ENCODE measurements around the gene CAMTA1. TPM values are rescaled to one million over a fixed set of nuclear protein-coding genes. Genes with fewer than 3 reads are reported as not detected.

CAMTA1 gene
- polyA plus RNA-seq, 2 donors: 61.1 to 75.0 TPM

DNA sequence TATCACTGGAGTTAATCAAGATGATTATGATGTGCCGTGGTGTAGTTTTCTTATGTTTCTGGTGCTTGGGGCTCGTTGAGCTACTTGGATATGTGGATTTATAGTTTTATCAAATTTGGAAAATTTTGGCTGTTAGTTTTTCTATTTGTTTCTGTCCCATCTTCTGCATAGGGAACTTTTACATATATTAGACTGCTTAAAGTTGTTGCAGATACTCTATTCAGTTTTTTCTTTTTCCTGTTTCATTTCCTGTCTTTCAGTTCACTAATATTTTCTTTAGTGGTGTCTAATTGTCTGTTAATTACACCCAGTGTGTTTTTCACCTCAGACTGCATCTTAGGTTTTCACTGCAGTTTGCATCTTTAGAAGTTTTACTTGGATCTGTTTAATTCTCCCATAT lies 247.7 kb downstream of the CAMTA1 start:
- no peaks in the 10 kb centered on the region for H3K36me3 ChIP-seq (ENCODE audit: control insufficient read depth in 2 of 2, insufficient read depth in 2 of 2, low read length in 1 of 2)
- H3K27ac ChIP-seq (ENCODE audit: low read depth in 2 of 2, low read length in 1 of 2): no peak overlapping the region
- peaks cover 0 to 2% of the 10 kb centered on the region in 2 donors for H3K9me3 ChIP-seq (ENCODE audit: control insufficient read depth in 2 of 2, insufficient read depth in 1 of 2, low read depth in 1 of 2, low read length in 1 of 2)
- H3K27me3 ChIP-seq (ENCODE audit: control insufficient read depth in 1 of 2, insufficient read depth in 2 of 2, low read length in 2 of 2): no peaks in the 10 kb centered on the region
- H3K4me1 ChIP-seq (ENCODE audit: control insufficient read depth in 2 of 2, insufficient read depth in 2 of 2, low read length in 1 of 2): no peaks in the 10 kb centered on the region
- no peak overlapping the region for H3K4me3 ChIP-seq (ENCODE audit: low read depth in 1 of 2, low read length in 2 of 2)
- 73 to 85% methylated on average over 2 of the region's 2 CpGs for WGBS, 2 donors

DNA sequence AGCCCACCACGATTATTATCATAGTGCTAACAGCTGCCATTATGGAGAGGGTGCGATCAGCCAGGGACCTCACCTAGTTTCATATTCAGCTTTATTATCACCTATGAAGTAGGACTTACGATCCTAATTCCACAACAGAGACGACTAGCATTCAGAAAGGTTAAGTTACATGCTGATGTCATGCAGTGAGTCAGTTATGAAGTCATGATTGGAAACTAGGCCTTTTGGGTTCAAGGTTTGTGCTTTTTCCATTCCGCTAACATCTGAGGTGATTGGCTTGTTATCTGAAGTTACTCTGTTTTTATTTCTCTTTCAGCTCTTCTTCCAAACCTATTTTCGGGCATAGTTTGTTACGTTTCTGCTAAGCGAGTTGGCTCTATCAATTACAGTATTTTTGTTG lies 251.1 kb downstream of the CAMTA1 start:
- 85 to 93% methylated on average over 8 of the region's 8 CpGs for WGBS, 2 donors
- Histone ChIP-seq H3K9me3 (ENCODE audit: control insufficient read depth in 2 of 2, insufficient read depth in 1 of 2, low read depth in 1 of 2, low read length in 1 of 2) (peaks cover 0 to 2% of the 10 kb centered on the region in 2 donors), H3K27me3 (ENCODE audit: control insufficient read depth in 1 of 2, insufficient read depth in 2 of 2, low read length in 2 of 2) (no peaks in the 10 kb centered on the region), H3K36me3 (ENCODE audit: control insufficient read depth in 2 of 2, insufficient read depth in 2 of 2, low read length in 1 of 2) (no peaks in the 10 kb centered on the region), H3K4me1 (ENCODE audit: control insufficient read depth in 2 of 2, insufficient read depth in 2 of 2, low read length in 1 of 2) (no peaks in the 10 kb centered on the region), H3K4me3 (ENCODE audit: low read depth in 1 of 2, low read length in 2 of 2) (no peak overlapping the region), H3K27ac (ENCODE audit: low read depth in 2 of 2, low read length in 1 of 2) (no peak overlapping the region)

GRCh38 chr1:7039590-7040220 lies 254.5 kb downstream of the CAMTA1 start:
- Histone ChIP-seq H3K27me3 (ENCODE audit: control insufficient read depth in 1 of 2, insufficient read depth in 2 of 2, low read length in 2 of 2) (peaks cover 0 to 3% of the 10 kb centered on the region in 2 donors), H3K9me3 (ENCODE audit: control insufficient read depth in 2 of 2, insufficient read depth in 1 of 2, low read depth in 1 of 2, low read length in 1 of 2) (peaks cover 0 to 1% of the 10 kb centered on the region in 2 donors), H3K4me3 (ENCODE audit: low read depth in 1 of 2, low read length in 2 of 2) (no peak overlapping the region), H3K36me3 (ENCODE audit: control insufficient read depth in 2 of 2, insufficient read depth in 2 of 2, low read length in 1 of 2) (no peaks in the 10 kb centered on the region), H3K4me1 (ENCODE audit: control insufficient read depth in 2 of 2, insufficient read depth in 2 of 2, low read length in 1 of 2) (no peaks in the 10 kb centered on the region), H3K27ac (ENCODE audit: low read depth in 2 of 2, low read length in 1 of 2) (no peak overlapping the region)
- 79 to 80% methylated on average over 8 of the region's 8 CpGs for WGBS, 2 donors

- Histone ChIP-seq H3K27me3 (ENCODE audit: control insufficient read depth in 1 of 2, insufficient read depth in 2 of 2, low read length in 2 of 2) (peaks cover 0 to 3% of the 10 kb centered on the region in 2 donors), H3K27ac (ENCODE audit: low read depth in 2 of 2, low read length in 1 of 2) (no peak overlapping the region), H3K4me3 (ENCODE audit: low read depth in 1 of 2, low read length in 2 of 2) (no peak overlapping the region), H3K4me1 (ENCODE audit: control insufficient read depth in 2 of 2, insufficient read depth in 2 of 2, low read length in 1 of 2) (no peaks in the 10 kb centered on the region), H3K36me3 (ENCODE audit: control insufficient read depth in 2 of 2, insufficient read depth in 2 of 2, low read length in 1 of 2) (no peaks in the 10 kb centered on the region), H3K9me3 (ENCODE audit: control insufficient read depth in 2 of 2, insufficient read depth in 1 of 2, low read depth in 1 of 2, low read length in 1 of 2) (peaks cover 0 to 1% of the 10 kb centered on the region in 2 donors)
- WGBS, 2 donors: 75 to 77% methylated on average over 16 of the region's 16 CpGs
These were observed 255.9 kb downstream of the CAMTA1 start for GRCh38 chr1:7040969-7041695.

DNA sequence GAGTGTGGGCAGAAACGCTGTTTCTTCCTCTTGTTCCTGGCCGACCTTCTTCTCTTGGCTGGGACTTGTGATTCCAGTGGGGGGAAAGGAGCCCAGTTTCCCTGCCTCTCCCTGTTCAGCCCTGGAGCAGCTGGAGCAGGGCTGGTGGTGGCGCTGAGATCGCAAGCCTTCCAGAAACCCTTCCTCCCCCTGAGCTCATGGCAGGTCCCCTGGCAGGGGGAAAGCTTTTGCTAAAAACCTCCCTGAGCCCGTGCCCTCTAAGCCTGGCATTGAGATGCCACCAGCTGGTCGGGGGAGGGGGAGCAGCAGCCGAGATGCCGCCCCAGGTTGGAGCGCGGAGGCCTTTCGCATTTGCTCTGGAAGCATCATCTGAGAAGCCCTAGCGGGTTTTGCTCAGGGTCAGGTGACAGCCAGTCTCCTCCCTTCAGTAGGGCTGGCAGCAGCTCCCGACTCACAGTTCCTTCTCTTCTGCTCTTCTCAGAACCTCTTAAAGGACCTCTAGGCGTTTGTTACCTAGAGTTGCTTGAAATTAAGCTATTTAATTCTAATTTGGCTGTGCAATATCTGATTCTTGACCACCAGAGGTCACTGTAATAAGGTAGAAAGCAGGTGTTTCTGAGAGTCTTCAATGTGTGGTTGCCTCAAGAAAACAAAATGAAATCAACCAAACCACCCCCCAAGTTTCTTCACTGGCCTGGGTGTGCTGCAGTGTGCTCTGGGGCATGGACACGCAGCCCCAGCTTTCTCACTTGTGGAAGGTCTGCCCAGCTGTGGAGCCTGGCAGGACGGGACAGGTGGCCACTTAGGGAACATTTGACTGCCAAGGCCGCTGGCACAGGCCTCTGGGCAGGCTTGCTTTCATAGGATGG lies 257.3 kb downstream of the CAMTA1 start:
- Histone ChIP-seq H3K4me3 (ENCODE audit: low read depth in 1 of 2, low read length in 2 of 2) (no peak overlapping the region), H3K9me3 (ENCODE audit: control insufficient read depth in 2 of 2, insufficient read depth in 1 of 2, low read depth in 1 of 2, low read length in 1 of 2) (peaks cover 0 to 1% of the 10 kb centered on the region in 2 donors), H3K36me3 (ENCODE audit: control insufficient read depth in 2 of 2, insufficient read depth in 2 of 2, low read length in 1 of 2) (no peaks in the 10 kb centered on the region), H3K27me3 (ENCODE audit: control insufficient read depth in 1 of 2, insufficient read depth in 2 of 2, low read length in 2 of 2) (peaks cover 0 to 3% of the 10 kb centered on the region in 2 donors), H3K27ac (ENCODE audit: low read depth in 2 of 2, low read length in 1 of 2) (no peak overlapping the region), H3K4me1 (ENCODE audit: control insufficient read depth in 2 of 2, insufficient read depth in 2 of 2, low read length in 1 of 2) (no peaks in the 10 kb centered on the region)
- 56 to 61% methylated on average over 17 of the region's 17 CpGs for WGBS, 2 donors

DNA sequence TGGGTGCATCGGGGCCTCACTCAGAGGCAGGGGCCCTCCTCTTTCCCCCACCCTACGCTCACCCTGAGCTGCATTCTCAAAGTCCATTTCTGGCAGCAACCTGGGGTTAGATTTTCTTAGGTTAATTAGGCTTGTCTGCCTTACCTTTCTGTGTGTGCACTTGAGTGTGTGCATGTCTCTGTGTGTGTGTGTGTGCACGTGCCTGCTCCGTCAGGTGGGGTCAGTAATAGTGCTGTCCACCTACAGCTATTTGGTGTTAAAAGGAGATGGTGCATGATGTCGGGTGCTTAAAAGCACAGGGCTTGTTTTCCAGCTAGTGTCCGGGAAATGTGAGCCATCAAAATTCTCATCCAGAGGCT lies 257.9 kb downstream of the CAMTA1 start:
- Histone ChIP-seq H3K4me1 (ENCODE audit: control insufficient read depth in 2 of 2, insufficient read depth in 2 of 2, low read length in 1 of 2) (no peaks in the 10 kb centered on the region), H3K36me3 (ENCODE audit: control insufficient read depth in 2 of 2, insufficient read depth in 2 of 2, low read length in 1 of 2) (no peaks in the 10 kb centered on the region), H3K27ac (ENCODE audit: low read depth in 2 of 2, low read length in 1 of 2) (no peak overlapping the region), H3K4me3 (ENCODE audit: low read depth in 1 of 2, low read length in 2 of 2) (no peak overlapping the region), H3K27me3 (ENCODE audit: control insufficient read depth in 1 of 2, insufficient read depth in 2 of 2, low read length in 2 of 2) (peaks cover 0 to 3% of the 10 kb centered on the region in 2 donors), H3K9me3 (ENCODE audit: control insufficient read depth in 2 of 2, insufficient read depth in 1 of 2, low read depth in 1 of 2, low read length in 1 of 2) (peaks cover 0 to 1% of the 10 kb centered on the region in 2 donors)
- 59 to 67% methylated on average over 6 of the region's 6 CpGs for WGBS, 2 donors

- H3K27me3 ChIP-seq (ENCODE audit: control insufficient read depth in 1 of 2, insufficient read depth in 2 of 2, low read length in 2 of 2): peaks cover 0 to 3% of the 10 kb centered on the region in 2 donors
These were observed 258.7 kb downstream of the CAMTA1 start for GRCh38 chr1:7043719-7044535.

GRCh38 chr1:7045897-7046296 lies 260.6 kb downstream of the CAMTA1 start:
- Histone ChIP-seq H3K36me3 (ENCODE audit: control insufficient read depth in 2 of 2, insufficient read depth in 2 of 2, low read length in 1 of 2) (no peaks in the 10 kb centered on the region), H3K9me3 (ENCODE audit: control insufficient read depth in 2 of 2, insufficient read depth in 1 of 2, low read depth in 1 of 2, low read length in 1 of 2) (peaks cover 0 to 1% of the 10 kb centered on the region in 2 donors), H3K27me3 (ENCODE audit: control insufficient read depth in 1 of 2, insufficient read depth in 2 of 2, low read length in 2 of 2) (peaks cover 0 to 3% of the 10 kb centered on the region in 2 donors), H3K27ac (ENCODE audit: low read depth in 2 of 2, low read length in 1 of 2) (no peak overlapping the region), H3K4me1 (ENCODE audit: control insufficient read depth in 2 of 2, insufficient read depth in 2 of 2, low read length in 1 of 2) (no peaks in the 10 kb centered on the region), H3K4me3 (ENCODE audit: low read depth in 1 of 2, low read length in 2 of 2) (no peak overlapping the region)
- WGBS, 2 donors: 76 to 92% methylated on average over 1 of the region's 1 CpG

More at GRCh38 chr1:7043719-7044535, 258.7 kb downstream of the CAMTA1 start:
- no peak overlapping the region for H3K27ac ChIP-seq (ENCODE audit: low read depth in 2 of 2, low read length in 1 of 2)
- no peak overlapping the region for H3K4me3 ChIP-seq (ENCODE audit: low read depth in 1 of 2, low read length in 2 of 2)
- no peaks in the 10 kb centered on the region for H3K36me3 ChIP-seq (ENCODE audit: control insufficient read depth in 2 of 2, insufficient read depth in 2 of 2, low read length in 1 of 2)
- peaks cover 0 to 1% of the 10 kb centered on the region in 2 donors for H3K9me3 ChIP-seq (ENCODE audit: control insufficient read depth in 2 of 2, insufficient read depth in 1 of 2, low read depth in 1 of 2, low read length in 1 of 2)
- no peaks in the 10 kb centered on the region for H3K4me1 ChIP-seq (ENCODE audit: control insufficient read depth in 2 of 2, insufficient read depth in 2 of 2, low read length in 1 of 2)
- 77 to 80% methylated on average over 26 of the region's 26 CpGs for WGBS, 2 donors

GRCh38 chr1:7046314-7046713 lies 261.1 kb downstream of the CAMTA1 start:
- H3K4me3 ChIP-seq (ENCODE audit: low read depth in 1 of 2, low read length in 2 of 2): no peak overlapping the region
- H3K36me3 ChIP-seq (ENCODE audit: control insufficient read depth in 2 of 2, insufficient read depth in 2 of 2, low read length in 1 of 2): no peaks in the 10 kb centered on the region
- peaks cover 0 to 3% of the 10 kb centered on the region in 2 donors for H3K27me3 ChIP-seq (ENCODE audit: control insufficient read depth in 1 of 2, insufficient read depth in 2 of 2, low read length in 2 of 2)
- H3K4me1 ChIP-seq (ENCODE audit: control insufficient read depth in 2 of 2, insufficient read depth in 2 of 2, low read length in 1 of 2): no peaks in the 10 kb centered on the region
- WGBS, 2 donors: 7 to 8% methylated on average over 4 of the region's 4 CpGs
- no peak overlapping the region for H3K27ac ChIP-seq (ENCODE audit: low read depth in 2 of 2, low read length in 1 of 2)
- H3K9me3 ChIP-seq (ENCODE audit: control insufficient read depth in 2 of 2, insufficient read depth in 1 of 2, low read depth in 1 of 2, low read length in 1 of 2): peaks cover 0 to 1% of the 10 kb centered on the region in 2 donors
